HepG2 (cell line): ENCODE results near the gene SLC27A3. TPM values are rescaled to one million over a fixed set of nuclear protein-coding genes. Genes with fewer than 3 reads are reported as not detected.
A peak's percentile ranks its signal among the peaks of the same experiment; 100 is the strongest.

ENCODE experiments used
- DMAP1 ChIP-seq: IDR thresholded peaks from 2 replicates; pipeline ENCODE4 v1.6.1; 2016
- DNMT3B ChIP-seq: conservative IDR thresholded peaks from 2 replicates; pipeline ENCODE4 v1.6.1; 2016; ENCODE audit warnings: missing biosample characterization, control low read depth
- ELF1 ChIP-seq: sonication (generic); formaldehyde crosslinking; IDR thresholded peaks from 2 replicates; pipeline ENCODE4 v1.4.0; 2020; ENCODE audit warnings: missing genetic modification reagents
- FOXK1 ChIP-seq: sonication (generic); formaldehyde crosslinking; IDR thresholded peaks from 2 replicates; pipeline ENCODE4 v1.4.0; 2020; ENCODE audit warnings: low read depth, missing genetic modification reagents, borderline replicate concordance
- HNF4G ChIP-seq, 2 experiments: sonication (generic) in 1 of 2; formaldehyde crosslinking in 1 of 2; IDR thresholded peaks; 2 replicates each; pipeline versions ENCODE4 v1.4.0 to v1.6.1; 2011 to 2020; ENCODE audit warnings: borderline replicate concordance in 2 of 2, low read depth in 2 of 2, mild to moderate bottlenecking in 2 of 2, low read length in 1 of 2, missing genetic modification reagents in 1 of 2, moderate library complexity in 1 of 2
- HNRNPK ChIP-seq: fragments of 200-400 bp; formaldehyde crosslinking; IDR thresholded peaks from 2 replicates; pipeline ENCODE4 v1.6.1; 2018; ENCODE audit warnings: low read length, low read depth, moderate library complexity, mild to moderate bottlenecking; ENCODE audit not compliant: poor library complexity, severe bottlenecking
- NCOA2 ChIP-seq: sonication (generic); formaldehyde crosslinking; IDR thresholded peaks from 2 replicates; pipeline ENCODE4 v1.8.0; 2022; ENCODE audit warnings: inconsistent platforms
- NFE2 ChIP-seq: sonication (generic); formaldehyde crosslinking; IDR thresholded peaks from 2 replicates; pipeline ENCODE4 v1.4.0; 2020; ENCODE audit warnings: missing genetic modification reagents
- NR2F1 ChIP-seq, 2 experiments: fragments of 450-650 bp in 1 of 2; formaldehyde crosslinking in 1 of 2; IDR thresholded peaks; 2 replicates each; pipeline versions ENCODE4 v1.5.0 to v1.6.1; 2016 to 2020; ENCODE audit warnings: mild to moderate bottlenecking in 1 of 2, missing compliant biosample characterization in 1 of 2, missing genetic modification reagents in 1 of 2, moderate library complexity in 1 of 2
- SAP130 ChIP-seq: IDR thresholded peaks from 2 replicates; pipeline ENCODE4 v1.6.1; 2016; ENCODE audit warnings: low read depth
- SP1 ChIP-seq, 2 experiments: fragments of 450-650 bp in 1 of 2; sonication (generic) in 1 of 2; formaldehyde crosslinking in 1 of 2; IDR thresholded peaks; 2 replicates each; pipeline versions ENCODE4 v1.4.0 to v1.6.1; 2016 to 2020; ENCODE audit warnings: missing genetic modification reagents in 1 of 2
- ZEB1 ChIP-seq: IDR thresholded peaks from 2 replicates; pipeline ENCODE4 v1.6.1; 2012; ENCODE audit warnings: mild to moderate bottlenecking, low read depth, inconsistent platforms; ENCODE audit not compliant: insufficient replicate concordance
- ZFP90 ChIP-seq: sonication (generic); formaldehyde crosslinking; IDR thresholded peaks from 2 replicates; pipeline ENCODE4 v1.8.0; 2022; ENCODE audit warnings: missing genetic modification reagents, mild to moderate bottlenecking, inconsistent platforms, borderline replicate concordance
- ZFY ChIP-seq: sonication (generic); formaldehyde crosslinking; IDR thresholded peaks from 2 replicates; pipeline ENCODE4 v1.4.0; 2020; ENCODE audit warnings: missing genetic modification reagents
- ZNF282 ChIP-seq: fragments of 450-650 bp; IDR thresholded peaks from 2 replicates; pipeline ENCODE4 v1.6.1; 2018; ENCODE audit not compliant: partially characterized antibody
- ZNF33A ChIP-seq: sonication (generic); formaldehyde crosslinking; IDR thresholded peaks from 2 replicates; pipeline ENCODE4 v1.5.1; 2020; ENCODE audit warnings: missing genetic modification reagents, mild to moderate bottlenecking, moderate library complexity, borderline replicate concordance
- ZNF746 ChIP-seq: sonication (generic); formaldehyde crosslinking; IDR thresholded peaks from 2 replicates; pipeline ENCODE4 v1.8.0; 2022; ENCODE audit warnings: mild to moderate bottlenecking, missing genetic modification reagents
- polyA plus RNA-seq, 8 experiments: library from polyadenylated mRNA; depleted of rRNA in 3 of 8; stranded (reverse) in 7 of 8; unstranded in 1 of 8; fragments of >200 nt; fragmentation: Illumina TruSeq in 4 of 8; extraction: Trizol in 4 of 8; gene quantifications; 2 replicates each; pipeline versions ENCODE4 v1.2.1 to v1.2.3, GENCODE V29; 2011 to 2016; ENCODE audit warnings: low read depth in 4 of 8, missing spikeins in 1 of 8, mixed read lengths in 1 of 8; ENCODE audit not compliant: insufficient read depth in 1 of 8
- total RNA-seq, 5 experiments: library from RNA; depleted of rRNA; stranded (reverse); fragments of >200 nt; fragmentation: Illumina TruSeq; extraction: Trizol; gene quantifications; 2 replicates each; pipeline ENCODE4 v1.2.3, GENCODE V29; 2016; ENCODE audit warnings: low read depth in 1 of 5
- TF ChIP-seq, protein P1 (sequence below): fragments of 450-650 bp; IDR thresholded peaks from 2 replicates; pipeline ENCODE4 v1.6.1; 2017
- TF ChIP-seq, protein P2 (sequence below): IDR thresholded peaks from 2 replicates; pipeline ENCODE4 v1.6.1; 2016; ENCODE audit warnings: missing compliant biosample characterization, missing genetic modification reagents, borderline replicate concordance
- TF ChIP-seq, protein P3 (sequence below): sonication (generic); formaldehyde crosslinking; IDR thresholded peaks from 2 replicates; pipeline ENCODE4 v1.4.0; 2020; ENCODE audit warnings: missing genetic modification reagents
- TF ChIP-seq, protein P4 (sequence below): fragments of 450-650 bp; IDR thresholded peaks from 2 replicates; pipeline ENCODE4 v1.6.1; 2016

SLC27A3 gene
- total and polyA plus RNA-seq, 2 of the 13 experiments (the other 11 are each of a cell fraction or from before 2014, with no cell fraction given), result 4.3 to 10.3 TPM

DNA sequence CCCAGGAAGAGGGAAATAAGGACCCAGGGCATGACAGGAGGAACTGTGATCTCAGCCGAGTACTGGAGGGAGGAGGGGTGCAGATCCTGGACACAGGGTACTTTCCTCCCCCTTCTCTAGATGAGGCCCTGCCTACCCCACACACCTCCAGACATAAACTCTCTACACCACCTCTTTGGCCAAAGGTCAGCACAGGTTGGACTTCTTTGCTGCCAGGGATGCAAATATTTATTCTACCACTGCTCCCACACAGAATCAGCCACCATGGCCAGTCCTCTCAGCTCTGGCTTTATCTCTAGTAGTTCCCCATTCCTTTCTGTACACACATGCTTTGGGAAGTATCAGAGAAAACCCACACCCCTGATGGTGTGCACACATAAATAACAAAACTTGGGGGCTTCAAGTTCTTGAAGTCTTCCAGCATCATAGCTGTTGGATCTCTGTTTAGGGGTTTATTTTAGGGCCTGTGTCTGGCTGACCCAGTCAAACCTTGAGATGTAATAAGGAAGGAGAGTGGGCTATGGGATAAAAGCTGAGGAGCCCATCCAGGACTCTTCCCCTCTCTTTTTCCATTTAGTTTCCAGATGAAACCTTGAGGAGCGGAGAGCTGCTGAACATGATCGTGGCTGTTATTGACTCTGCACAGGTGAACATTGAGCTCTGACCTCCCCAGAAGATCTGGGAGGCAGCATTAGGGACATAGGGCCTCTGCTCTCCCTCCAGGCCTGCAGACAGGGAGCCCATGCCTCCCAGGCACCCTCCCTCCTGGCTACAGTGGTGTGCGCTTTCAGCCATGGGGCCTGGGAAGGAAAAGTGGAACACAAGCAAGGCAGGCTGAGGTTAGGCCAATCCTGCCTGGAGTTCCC lies 6.7 kb upstream of the SLC27A3 start (continued):
- TF ChIP-seq, protein P1, sequence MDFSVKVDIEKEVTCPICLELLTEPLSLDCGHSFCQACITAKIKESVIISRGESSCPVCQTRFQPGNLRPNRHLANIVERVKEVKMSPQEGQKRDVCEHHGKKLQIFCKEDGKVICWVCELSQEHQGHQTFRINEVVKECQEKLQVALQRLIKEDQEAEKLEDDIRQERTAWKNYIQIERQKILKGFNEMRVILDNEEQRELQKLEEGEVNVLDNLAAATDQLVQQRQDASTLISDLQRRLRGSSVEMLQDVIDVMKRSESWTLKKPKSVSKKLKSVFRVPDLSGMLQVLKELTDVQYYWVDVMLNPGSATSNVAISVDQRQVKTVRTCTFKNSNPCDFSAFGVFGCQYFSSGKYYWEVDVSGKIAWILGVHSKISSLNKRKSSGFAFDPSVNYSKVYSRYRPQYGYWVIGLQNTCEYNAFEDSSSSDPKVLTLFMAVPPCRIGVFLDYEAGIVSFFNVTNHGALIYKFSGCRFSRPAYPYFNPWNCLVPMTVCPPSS, result no peak
- no peak for TF ChIP-seq SP1 (IDR thresholded peaks at IDR 0.05)
- TF ChIP-seq SP1 (CRISPR knock-in tag; IDR thresholded peaks at IDR 0.05), result 0 out of 2 replicates have a peak, but pooled peaks have one; percentile 3
- 0 out of 2 replicates have a peak, but pooled peaks have one; percentile 63 for TF ChIP-seq ZNF746 (CRISPR knock-in tag)
- peak; percentile 47 for TF ChIP-seq SAP130
- no peak for TF ChIP-seq NFE2 (CRISPR knock-in tag)
- TF ChIP-seq HNF4G (IDR thresholded peaks at IDR 0.05; ENCODE audit: borderline replicate concordance, low read depth, low read length), result peak; percentile 91
- no peak for TF ChIP-seq HNF4G (CRISPR knock-in tag; IDR thresholded peaks at IDR 0.05; ENCODE audit: borderline replicate concordance, low read depth)
- peak; percentile 24; the same call in 1 of the 2 replicates for TF ChIP-seq DMAP1 (CRISPR knock-in tag)
- TF ChIP-seq ZFY (CRISPR knock-in tag), result peak; percentile 68
- TF ChIP-seq FOXK1 (CRISPR knock-in tag), result peak; percentile 17; the same call in 1 of the 2 replicates
- no peak for TF ChIP-seq ZNF33A (CRISPR knock-in tag)
- TF ChIP-seq ZNF282, result no peak
- TF ChIP-seq HNRNPK, result no peak
- TF ChIP-seq, protein P2, sequence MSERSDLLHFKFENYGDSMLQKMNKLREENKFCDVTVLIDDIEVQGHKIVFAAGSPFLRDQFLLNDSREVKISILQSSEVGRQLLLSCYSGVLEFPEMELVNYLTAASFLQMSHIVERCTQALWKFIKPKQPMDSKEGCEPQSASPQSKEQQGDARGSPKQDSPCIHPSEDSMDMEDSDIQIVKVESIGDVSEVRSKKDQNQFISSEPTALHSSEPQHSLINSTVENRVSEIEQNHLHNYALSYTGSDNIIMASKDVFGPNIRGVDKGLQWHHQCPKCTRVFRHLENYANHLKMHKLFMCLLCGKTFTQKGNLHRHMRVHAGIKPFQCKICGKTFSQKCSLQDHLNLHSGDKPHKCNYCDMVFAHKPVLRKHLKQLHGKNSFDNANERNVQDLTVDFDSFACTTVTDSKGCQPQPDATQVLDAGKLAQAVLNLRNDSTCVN (CRISPR knock-in tag), result 0 out of 2 replicates have a peak, but pooled peaks have one; percentile 53
- peak; percentile 46 to 61; a peak in 2 of 4 replicates for TF ChIP-seq NR2F1 (CRISPR knock-in tag; IDR thresholded peaks at IDR 0.05)
- peak; percentile 82 for TF ChIP-seq ZEB1
- 0 out of 2 replicates have a peak, but pooled peaks have one; percentile 25 for TF ChIP-seq ZFP90 (CRISPR knock-in tag)
- TF ChIP-seq, protein P3, sequence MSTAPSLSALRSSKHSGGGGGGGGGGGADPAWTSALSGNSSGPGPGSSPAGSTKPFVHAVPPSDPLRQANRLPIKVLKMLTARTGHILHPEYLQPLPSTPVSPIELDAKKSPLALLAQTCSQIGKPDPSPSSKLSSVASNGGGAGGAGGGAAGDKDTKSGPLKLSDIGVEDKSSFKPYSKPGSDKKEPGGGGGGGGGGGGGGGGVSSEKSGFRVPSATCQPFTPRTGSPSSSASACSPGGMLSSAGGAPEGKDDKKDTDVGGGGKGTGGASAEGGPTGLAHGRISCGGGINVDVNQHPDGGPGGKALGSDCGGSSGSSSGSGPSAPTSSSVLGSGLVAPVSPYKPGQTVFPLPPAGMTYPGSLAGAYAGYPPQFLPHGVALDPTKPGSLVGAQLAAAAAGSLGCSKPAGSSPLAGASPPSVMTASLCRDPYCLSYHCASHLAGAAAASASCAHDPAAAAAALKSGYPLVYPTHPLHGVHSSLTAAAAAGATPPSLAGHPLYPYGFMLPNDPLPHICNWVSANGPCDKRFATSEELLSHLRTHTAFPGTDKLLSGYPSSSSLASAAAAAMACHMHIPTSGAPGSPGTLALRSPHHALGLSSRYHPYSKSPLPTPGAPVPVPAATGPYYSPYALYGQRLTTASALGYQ, result peak; percentile 48; the same call in 1 of the 2 replicates
- peak; percentile 55 for TF ChIP-seq ELF1
- TF ChIP-seq NCOA2 (CRISPR knock-in tag), result peak; percentile 32; the same call in 1 of the 2 replicates
- TF ChIP-seq, protein P4, sequence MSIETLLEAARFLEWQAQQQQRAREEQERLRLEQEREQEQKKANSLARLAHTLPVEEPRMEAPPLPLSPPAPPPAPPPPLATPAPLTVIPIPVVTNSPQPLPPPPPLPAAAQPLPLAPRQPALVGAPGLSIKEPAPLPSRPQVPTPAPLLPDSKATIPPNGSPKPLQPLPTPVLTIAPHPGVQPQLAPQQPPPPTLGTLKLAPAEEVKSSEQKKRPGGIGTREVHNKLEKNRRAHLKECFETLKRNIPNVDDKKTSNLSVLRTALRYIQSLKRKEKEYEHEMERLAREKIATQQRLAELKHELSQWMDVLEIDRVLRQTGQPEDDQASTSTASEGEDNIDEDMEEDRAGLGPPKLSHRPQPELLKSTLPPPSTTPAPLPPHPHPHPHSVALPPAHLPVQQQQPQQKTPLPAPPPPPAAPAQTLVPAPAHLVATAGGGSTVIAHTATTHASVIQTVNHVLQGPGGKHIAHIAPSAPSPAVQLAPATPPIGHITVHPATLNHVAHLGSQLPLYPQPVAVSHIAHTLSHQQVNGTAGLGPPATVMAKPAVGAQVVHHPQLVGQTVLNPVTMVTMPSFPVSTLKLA, result no peak
- TF ChIP-seq DNMT3B (CRISPR knock-in tag), result no peak
